Islet precursor cell (in vitro differentiated cells): ENCODE results near the gene CACYBP.

ENCODE experiments used
- DNase-seq: peaks from one replicate; pipeline ENCODE4 v3.0.0-alpha.2; 2018

CACYBP gene

GRCh38 chr1:174975764-174976163 is 24.0 kb upstream of the CACYBP start:
- DNase-seq = no peak

- no peak for DNase-seq
These were observed 23.2 kb upstream of the CACYBP start for GRCh38 chr1:174976436-174977108.

- no peak for DNase-seq
These were observed 16.6 kb upstream of the CACYBP start for GRCh38 chr1:174982971-174983689.

DNA sequence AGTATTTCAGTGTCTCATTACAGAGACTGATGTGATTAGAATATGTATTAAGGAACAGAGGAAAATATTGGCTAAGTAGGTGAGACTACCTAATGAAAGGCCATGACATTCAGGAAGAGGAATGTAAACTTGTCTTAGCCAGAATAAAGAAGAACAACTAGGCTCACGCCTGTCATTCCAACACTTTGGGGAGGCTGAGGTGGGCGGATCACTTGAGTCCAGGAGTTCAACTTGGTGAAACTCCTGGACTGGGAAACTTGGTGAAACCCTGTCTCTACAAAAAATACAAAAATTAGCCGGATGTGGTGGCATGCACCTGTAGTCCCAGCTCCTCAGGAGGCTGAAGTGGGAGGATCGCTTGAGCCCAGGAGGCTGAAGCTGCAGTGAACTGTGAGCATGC is 14.8 kb upstream of the CACYBP start:
- no peak for DNase-seq

DNA sequence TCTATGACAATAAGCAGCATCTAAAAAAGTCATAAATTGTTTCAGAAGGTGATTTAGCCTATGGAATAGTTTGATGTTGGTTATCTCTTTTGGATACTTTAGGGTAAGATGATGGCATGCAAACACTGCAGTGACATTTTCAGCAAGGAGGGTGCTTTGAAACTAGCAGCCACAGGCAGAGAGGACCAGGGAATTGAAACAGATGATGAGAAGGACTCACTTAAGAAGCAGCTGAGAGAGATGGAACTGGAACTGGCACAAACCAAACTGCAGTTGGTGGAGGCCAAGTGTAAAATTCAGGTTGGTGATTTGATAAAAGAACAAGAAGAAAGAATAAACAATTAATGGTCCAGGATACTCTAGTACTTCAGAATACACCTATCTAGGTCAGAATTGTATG is 11.2 kb upstream of the CACYBP start:
- DNase-seq = no peak

- DNase-seq = no peak
These were observed 10.8 kb upstream of the CACYBP start for GRCh38 chr1:174988986-174989385.

DNA sequence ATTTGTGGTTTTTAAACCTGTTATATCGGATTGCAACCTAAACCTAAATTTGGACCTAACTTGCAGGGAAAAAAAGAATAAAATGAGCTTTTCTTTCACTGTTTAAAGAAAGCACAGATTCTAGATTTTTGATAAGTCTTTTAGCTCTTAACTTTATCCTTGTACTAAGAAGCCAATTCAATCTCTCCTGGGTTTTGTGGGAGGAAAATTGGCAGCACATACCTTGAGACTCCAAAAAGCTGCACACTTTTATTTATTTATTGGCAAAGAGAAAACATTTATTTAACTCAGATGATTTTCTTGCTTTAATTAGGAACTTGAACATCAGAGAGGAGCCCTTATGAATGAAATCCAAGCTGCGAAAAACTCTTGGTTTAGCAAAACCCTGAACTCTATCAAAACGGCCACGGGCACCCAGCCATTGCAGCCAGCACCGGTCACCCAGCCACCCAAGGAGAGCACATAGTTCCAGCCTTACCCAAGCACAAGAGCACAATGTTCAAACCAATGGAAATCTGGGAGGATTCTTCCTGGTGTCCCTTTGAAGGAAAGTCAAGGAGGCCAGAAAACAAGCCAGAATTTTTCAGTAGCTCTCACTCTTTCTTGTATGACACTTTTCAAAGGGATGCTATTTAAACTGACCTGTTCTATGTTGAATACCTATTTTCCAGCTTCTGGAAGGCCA is 10.1 kb upstream of the CACYBP start:
- no peak for DNase-seq

DNA sequence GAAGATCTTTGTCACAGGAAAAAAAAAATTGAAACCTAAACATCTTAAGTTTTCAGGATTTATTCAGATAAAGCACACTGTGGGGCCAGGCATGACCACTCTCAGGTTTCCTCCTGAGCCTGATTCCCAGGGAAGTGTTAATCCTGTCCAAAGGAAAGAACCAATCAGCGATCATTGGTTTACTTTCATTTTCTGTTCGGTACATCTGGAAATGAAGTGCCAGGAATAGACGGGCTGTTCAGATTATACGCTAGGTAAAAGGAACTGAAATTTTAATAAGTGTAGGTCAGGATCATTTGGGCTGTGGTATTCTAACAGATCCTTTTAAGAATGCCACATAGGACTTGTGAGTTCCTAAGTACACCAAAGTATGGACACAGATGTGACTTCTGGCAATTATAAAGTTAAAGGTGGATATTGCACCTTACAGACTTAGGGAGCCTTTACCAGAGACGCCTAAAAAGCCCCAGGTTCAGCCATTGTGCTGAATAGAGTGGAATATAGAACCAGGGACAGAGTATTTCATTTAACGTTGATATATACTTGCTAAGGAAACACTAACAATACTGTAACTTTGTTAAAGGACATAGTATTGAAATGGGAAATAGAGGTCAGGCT is 9.3 kb upstream of the CACYBP start:
- no peak for DNase-seq

DNA sequence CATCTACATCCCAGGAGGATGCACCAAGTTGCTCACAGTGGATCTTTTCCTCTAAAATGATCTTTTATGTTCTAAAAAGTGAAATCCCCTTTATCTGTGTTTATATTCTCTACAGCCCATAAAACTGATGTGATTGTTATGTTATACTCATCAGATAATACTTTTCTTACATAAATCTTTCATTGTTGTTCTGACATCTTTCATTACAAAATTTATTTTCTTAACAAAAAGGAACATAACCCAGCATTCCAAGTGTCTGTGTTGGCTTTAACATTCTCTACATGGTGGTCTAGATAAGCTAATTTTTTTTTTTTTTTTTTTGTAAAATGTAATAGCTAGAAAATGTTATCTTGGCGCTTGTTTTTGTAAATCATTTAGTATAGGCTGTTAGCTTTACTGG is 8.3 kb upstream of the CACYBP start:
- DNase-seq = no peak

GRCh38 chr1:174995121-174995520 is 4.6 kb upstream of the CACYBP start:
- DNase-seq = no peak

- DNase-seq = no peak
These were observed 3.8 kb upstream of the CACYBP start for GRCh38 chr1:174995916-174996315.

DNA sequence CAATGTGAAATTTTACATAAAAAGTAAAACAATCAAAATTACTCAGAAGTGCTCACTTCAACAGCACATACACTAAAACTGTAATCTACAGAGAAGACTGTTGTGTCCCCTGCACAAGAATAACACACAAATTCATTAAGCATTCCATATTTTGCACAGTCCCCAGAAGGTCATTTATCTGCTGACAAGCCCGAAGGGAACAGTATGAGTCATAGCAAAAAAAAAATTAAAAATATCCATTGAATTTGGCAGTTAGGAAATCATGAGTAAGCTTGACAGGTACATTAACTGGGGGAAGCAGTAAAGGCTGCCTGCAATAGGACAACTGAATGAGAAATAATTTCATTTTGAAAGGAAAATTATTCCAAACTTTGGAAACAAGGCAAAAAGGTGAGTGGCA is 3.3 kb upstream of the CACYBP start:
- DNase-seq = no peak

DNA sequence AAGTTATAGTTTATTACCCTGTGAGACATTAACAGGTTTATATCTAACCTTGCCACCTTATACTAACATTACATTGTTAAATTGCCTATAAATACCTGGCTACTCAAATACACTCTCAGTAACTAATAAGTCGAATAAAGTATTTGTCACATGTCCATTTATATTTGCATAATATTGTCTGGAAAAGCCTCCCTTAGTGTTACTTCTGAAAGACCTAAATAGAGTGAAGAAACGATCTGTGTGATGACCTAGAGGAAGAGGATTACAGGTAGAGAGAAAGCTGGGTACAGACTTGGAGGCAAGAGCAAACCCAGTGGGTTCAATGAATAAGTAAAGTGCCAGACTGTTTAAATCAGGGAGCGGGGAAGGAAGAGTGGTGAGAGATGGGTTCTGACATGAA is 2.7 kb upstream of the CACYBP start:
- DNase-seq = no peak

- no peak for DNase-seq
These were observed 1.1 kb upstream of the CACYBP start for GRCh38 chr1:174998569-174999215.

GRCh38 chr1:174999216-174999935 is 371 bp upstream of the CACYBP start:
- DNase-seq = peak; percentile 99

GRCh38 chr1:175000697-175001187 is 995 bp downstream of the CACYBP start:
- no peak for DNase-seq

- DNase-seq = no peak
These were observed 3.3 kb downstream of the CACYBP start for GRCh38 chr1:175002910-175003517.

DNA sequence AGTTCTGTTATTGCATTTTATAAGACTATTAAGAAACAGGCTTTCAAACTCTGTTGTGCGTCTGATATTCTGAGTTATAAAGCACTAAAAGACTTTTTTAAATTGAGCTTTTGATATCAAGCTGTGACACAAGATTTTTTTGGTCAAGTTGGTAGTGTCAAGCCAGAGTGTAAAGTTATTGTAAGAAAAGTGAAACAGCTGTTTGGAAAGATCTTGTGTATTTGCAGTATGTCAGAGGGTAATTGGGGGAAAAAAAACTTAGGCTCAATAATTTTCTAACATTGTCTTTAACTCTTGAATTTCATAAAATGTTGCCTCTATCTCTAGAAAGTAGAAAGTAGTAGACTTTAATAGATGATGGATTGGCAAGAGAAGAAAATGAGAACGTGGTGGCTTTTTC is 3.8 kb downstream of the CACYBP start:
- no peak for DNase-seq

DNA sequence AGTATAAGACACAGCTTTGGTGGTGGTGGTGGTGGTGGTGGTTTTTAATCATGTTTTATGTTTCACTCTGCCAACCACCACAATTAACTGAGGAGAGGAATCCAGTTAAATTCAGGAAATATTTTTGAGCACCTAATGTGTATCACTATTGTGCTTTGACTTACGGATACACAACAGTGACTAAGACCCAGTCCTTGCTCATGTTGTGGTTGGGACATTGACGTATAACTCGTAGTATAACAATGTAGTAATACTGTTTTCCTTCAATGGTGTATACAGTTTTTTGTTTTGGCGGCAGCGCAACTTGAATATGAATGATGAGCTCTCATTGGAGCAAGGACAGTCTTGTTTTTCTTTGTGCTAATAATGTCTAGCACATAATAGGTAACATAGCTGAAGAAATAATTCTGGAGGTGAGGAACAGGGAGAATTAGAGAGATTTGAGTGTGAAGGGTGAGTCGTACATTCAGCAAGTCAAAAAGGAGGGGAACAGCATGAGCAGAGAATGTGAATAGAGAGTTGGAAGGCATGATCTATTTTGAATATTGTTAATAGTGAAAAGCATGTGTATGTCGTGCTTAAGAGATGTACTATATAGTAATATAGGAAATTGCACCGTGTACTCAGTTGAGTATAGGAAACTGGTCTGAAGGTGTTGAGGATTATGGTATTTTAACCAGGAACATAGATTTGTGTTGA is 5.5 kb downstream of the CACYBP start:
- DNase-seq = no peak

DNA sequence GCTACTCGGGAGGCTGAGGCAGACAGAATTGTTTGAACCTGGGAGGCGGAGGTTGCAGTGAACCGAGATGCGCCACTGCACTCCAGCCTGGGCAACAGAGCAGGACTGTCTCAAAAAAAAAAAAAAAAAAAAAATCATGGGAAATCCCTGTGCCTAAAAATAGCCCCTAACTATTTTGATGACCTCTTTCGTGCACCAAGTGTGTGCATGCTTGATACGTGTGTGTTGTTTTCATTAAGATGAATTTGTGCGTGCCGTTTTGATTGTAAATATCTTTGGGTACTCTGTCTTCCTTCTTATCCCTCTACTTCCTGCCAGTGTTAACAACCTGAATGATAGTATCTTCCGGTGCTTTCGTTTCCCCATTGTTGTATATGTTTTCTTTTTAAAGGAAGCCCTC is 9.8 kb downstream of the CACYBP start:
- DNase-seq = no peak

GRCh38 chr1:175013445-175013844 is 13.7 kb downstream of the CACYBP start:
- DNase-seq = no peak
